Hepatic stellate cell (primary cell): ENCODE measurements around the gene BTBD9.

ENCODE experiments used
- DNase-seq: peaks from one replicate; pipeline ENCODE4 v3.0.0; 2011; ENCODE audit warnings: low spot score

Gene BTBD9

DNA sequence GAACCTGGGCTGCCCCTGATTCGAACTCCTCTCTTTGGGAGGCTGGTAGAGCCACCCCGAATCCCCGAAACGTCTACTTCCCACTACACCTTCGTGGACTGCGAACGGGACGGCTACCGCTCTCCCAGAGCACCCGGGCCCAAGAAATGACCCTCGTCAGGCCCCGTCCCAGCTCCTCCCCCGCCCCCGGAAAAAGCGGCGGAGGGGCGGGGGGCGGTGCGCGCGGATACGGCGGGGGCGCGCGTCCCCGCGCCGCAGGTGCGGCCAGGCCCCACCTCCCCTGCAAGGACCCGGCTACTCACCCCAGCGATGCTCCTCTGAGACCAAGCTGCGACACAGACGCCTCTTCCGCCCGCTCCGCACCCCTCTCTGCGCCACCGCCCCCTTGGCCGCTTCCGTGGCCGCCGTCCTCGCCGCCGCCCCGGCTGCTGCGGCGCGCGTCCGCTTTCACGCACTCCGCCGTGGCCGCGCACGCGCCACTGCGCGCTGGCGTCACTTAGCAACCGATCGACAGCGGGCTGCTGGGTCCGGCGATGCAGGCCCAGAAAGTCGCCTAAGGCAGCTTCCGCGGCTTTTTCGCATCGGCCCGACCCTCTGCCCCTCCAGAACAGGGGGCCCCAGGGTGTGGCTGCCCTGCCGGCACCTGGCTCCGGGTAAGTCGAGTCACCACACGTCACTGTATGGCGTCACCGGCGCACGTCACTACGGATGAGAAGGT is at the start of gene BTBD9:
Gene BTBD9, minus strand, starts transcription at position 432 of the 718 bp plus-strand sequence.
- peak; percentile 82 for DNase-seq

DNA sequence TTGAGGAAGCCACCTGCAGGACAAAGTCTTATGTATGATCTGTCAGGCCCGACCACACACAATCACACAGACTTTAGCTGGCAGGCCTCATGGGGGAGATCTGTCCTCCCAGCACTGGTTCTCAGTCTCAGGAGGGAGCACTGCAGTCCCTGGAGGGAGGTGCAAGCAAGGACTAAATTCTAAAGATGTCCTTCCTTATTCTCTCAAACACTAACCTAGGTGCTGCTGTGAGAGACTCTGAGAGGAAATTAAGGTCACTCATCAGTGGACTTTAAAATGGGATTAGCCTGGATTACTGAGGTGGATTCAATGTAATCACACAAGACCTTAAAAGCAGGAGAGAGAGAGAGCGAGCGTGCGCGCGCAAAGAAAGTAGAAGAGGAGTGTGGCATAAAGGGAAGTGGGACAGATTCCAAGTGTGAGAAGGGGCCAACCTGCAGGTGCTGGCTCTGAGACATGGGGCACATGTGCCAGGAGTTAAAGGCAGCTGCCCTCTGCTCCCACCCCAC is 48.9 kb upstream of the BTBD9 start:
- DNase-seq: no peak

DNA sequence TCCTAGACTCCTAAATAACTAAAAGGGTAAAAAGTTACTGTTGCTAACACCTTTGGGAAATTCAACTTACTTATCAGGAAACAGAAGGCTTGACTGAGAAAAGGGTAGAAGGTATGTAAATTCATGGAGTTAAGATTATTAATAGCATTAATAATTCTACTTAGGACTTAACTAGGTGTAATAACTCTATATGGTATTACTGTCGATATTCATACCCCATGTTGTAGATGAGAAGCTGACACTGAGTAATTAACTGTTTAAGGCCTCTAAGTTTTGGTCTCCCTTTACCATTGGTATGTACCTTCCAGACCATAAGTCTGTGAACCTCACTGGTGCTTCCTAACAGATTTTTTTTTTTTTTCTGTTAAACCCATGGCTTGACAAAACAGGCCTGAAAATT is 47.8 kb upstream of the BTBD9 start:
- DNase-seq: no peak

DNA sequence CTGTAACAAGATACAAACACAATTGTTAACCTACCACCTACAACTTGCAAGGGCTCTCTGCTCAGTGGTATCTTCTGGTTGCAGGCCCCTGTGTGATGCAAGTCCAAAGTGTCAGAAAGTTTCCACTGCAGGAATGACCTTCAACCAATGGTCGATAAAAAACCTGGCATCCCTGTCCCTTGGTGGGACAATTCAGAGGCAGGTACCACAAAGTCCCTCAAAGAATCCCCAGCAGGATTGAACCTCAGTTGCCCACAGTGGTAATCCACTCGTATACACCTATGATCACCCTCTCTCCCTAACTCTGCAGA is 47.3 kb upstream of the BTBD9 start:
- DNase-seq: no peak

DNA sequence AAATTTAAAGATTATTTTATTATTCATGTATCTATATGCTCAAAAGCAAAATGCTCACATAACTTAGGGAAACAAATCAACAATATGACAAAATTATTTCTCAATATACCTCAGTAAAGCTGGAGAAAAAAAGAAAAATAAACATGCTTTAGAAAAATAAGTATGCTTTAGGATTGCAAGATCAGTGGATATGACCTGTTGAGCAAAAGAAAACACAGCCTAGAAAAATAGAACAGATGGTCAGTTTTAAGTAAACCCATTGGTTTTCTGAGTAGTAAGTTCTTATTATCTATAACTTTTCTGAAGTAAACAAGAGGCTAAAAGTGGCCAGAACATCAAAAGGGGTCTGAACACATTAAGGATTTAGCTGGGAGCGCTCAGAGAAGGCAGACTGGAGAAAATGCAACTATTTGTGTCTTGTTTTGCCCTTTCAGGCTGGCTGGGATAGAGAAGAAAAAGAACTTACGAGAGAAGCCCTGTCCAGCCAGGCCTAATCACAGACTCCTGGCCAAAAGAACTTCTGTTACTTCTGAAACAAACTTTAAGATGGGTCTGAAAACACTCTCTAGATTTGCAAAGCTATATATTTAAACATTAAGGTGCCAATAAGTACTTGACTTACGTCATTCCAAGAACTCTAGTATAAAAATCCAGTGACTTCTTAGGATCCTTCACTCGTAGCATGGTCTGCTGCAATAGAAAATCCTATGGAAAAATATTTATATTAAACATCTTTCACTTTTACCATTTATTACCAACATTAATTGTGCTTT is 46.7 kb upstream of the BTBD9 start:
- DNase-seq: no peak

DNA sequence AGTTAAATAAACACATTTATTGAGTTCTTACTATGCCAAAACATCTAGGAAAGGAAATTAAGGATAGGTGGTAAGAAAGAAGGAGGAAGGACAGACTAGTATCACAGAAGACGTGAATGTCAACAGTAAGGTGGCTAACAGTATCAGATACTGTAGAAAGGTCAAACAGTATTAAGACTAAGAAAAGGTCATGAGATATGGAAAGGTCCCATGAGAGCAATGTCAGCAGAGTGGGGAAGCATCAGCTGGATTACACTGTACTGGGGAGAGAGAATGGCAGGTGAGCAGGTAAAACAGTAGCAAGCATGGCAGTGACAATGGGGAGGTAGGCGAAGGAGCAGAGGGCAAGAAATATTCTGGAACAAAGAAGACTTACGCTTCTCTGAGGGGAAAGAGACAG is 45.2 kb upstream of the BTBD9 start:
- DNase-seq: no peak

DNA sequence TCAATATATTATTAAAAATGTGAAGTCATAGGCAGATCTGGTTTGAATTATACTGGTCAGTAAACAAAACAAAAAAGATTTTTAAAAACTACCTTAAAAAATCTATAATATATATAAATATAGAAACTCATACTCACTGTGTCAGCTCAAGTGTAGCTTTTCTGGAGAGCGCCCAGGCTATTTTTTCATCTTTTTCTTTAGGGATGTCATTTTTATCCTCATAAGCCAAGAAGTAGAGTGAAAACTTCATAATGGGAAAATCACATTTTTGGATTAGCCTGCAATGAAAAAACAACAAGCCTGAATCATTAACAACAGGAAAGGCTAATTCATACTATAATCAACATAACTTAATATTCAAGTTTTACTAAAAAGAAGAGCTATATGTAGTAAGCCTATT is 44.5 kb upstream of the BTBD9 start:
- no peak for DNase-seq

DNA sequence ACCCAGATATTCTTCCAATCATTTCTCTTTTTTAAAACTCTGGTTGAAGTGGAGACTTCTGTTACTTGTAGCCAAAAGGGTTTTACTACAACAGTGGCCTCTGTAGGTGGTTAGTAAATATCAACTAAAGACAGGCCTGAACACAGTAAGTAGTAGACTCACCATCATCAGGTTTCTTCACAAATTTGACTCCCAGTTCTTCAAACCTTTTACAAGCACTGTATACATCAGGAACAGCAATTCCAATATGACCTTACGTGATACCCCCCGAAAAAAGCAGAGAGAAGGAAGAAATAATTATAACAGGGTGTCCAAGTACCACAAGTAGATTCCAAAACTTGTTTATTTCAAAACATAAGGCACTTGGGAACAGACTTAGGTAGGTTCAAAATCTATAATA is 42.1 kb upstream of the BTBD9 start:
- DNase-seq: no peak

DNA sequence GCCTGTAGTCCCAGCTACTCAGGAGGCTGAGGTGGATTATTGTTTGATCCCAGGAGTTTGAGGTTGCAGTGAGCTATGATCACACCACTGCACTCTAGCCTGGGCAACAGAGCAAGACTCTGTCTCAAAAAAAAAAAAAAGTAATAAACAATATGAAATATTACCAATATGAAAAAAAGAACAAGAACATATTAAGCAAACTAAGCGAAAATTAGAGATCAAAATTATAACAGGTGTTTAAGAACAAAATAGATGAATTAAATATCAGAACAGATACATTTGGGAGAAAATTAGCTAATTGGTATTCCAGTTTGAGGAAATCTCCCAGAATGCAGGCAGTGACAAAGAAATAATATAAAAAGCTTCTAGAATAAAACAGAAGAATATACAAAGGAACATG is 39.9 kb upstream of the BTBD9 start:
- no peak for DNase-seq

DNA sequence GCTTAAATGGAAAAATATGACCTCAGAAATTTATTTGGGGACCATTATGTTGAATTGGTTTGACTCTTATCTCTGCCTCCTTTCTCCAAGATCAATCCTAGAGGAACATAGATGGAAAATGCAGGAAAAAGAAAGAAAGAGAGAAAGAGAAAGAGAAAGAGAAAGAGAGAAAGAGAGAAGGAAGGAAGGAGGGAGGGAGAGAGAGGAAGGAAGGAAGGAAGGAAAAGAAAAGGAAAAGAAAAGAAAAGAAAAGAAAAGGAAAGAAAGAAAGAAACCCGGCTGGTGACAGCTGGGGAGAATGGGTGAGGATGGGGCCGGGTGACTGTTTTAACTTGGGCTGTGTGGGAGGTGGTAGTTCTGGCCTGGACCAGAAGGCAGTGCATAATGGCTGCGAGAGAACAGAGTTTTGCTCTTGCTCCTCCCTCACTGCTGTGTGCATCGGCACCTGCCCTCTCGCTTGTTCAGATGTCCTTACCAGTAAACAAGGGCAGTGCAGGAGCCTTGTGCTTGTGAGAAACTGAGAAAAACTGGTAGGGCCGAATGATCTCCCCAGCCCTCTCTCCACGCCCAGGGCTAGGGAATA is 38.5 kb upstream of the BTBD9 start:
- DNase-seq: no peak

DNA sequence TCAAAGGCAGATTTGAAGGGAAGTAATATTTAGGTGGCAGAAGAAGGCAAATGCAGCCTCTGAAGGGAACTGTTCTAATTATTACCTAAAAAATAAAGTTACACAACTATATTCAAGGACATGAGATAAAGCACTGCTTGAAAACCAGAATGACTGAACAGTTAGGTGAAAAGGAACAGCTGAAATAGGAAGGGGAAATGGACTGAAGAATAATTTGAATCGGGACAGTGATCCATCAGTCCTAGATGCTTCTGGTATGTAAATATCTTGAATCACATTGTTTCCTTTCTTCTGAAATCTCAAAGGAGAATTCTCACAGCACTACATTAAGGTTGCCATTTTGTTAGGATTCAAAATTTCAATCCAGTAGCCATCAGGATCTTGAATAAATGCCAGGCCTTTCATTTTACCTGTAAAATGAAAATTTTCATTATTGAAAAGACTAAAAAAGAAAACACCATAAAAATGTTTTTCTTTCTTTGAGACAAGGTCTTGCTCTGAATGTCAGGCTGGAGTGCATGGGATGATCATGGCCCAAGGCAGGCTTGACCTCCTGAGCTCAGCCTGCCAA is 37.3 kb upstream of the BTBD9 start:
- DNase-seq: no peak

DNA sequence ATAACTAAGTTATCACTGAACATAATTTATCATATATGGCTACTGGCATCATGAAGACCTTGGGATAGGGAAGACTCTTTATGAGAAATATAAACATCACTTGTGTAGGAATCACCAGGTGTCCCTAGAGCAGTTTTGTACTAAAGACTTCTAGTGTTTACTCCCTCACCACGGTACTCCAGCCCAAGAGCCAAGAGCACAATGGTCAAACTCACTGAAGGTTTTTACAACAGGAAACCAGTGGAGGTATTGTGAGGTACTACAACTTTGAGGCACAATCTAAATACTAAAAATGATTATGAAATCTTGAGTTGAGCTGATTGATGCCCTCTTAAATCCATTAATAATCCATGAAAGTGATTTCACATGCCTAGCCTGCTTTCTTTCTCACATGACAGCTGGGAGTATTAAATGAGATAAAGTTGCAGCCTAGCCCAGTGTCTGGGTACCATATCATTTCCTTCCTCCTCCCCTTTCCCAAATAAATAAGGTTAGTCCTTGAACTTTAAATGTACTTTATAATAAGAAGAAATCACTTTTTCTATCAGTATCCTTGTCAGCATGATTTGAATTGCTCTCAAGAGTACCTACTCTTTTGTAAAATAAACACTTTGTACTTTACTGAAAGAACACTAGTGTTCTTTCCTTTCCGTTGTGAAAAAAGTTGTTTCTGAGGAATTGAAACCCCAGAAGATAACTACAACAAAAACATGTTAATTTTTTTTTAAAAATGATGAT is 36.7 kb upstream of the BTBD9 start:
- DNase-seq: no peak

DNA sequence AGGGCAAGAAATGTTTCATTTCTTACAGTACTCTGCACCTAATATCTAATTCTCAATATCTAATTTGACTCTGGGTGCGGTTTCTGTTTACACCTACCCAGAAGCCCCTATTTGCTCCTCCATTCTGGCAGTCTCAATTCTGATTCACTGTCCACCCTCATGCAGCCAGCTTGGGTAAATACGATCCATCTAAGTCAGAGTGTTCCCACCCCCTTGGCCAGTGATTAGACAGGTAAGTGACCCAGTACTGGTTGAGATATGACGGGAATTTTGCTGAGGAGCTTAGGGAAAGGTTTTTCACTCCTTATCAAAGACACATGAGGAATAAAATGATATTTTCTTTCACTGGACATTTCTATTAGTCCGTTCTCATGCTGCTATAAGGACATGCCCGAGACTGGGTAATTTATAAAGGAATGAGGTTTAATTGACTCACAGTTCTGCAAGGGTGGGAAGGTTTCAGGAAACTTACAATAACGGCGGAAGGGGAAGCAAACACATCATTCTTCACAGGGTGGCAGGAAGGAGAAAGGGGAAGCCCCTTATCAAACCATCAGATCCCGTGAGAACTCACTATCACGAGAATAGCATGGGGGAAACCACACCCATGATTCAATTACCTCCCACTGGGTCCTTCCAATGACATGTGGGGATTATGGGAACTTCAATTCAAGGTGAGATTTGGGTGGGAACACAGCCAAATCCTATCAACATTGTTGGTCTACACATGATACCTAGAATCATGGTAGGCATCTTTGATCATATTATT is 33.9 kb upstream of the BTBD9 start:
- no peak for DNase-seq

DNA sequence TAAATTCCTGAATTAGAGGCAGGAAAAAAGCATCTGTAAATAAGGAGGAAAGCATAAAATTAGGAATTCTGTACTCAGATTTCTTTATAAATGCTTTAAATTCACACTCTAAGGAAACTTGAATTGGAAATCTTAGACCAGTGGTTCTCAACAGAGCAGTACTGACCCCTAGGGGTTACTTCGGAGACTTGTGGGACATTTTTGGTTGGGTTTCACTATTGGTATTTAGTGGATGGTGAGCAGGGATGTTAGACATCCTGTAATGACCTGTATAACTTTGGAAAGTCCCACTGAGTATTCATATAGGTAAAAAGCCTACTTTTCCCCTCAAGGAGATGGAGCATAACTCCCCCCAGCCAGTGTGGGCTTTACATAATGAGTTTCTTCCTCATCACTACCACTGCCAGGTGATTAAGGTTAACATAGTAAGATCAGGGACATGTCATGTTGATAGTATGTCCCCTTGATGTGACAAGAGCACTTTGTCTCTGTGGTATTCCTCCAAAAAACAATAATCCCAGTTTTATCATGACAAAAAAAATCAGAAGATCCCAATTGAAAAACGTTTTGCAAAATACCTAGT is 32.2 kb upstream of the BTBD9 start:
- peak; percentile 72 for DNase-seq

DNA sequence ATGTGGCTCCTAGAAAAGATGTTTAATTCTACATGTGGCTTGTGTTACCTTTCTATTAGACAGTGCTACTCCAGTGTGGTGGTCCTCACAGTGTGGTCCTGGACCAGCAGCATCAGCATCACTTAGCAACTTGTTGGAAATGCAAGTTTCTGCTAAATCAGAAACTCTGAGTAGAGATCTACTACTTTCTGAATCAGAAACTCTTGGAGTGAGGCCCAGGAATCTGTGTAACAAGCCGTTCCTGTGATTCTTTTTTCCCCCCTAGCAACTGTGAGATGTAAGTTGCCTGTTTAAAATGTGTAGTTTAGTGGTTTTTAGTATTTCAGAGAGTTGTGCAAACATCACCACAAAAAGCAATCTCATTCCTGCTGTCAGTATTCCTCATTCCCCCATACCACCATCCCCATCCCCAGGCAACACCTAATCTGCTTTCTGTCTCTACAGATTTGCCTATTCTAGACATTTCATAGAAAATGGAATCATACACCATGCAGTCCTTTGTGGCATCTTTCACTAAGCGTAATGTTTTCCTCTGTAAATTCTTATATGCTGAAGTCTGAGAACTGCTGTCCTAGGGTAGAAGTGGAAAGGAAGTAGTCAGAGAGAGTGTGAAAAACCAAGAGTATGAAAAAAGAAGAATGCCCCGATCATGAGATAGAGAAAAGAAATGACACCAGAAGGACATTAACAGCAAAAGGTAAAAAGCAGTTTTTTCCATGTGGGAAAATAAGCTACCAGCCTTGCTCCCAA is 18.9 kb upstream of the BTBD9 start:
- no peak for DNase-seq

DNA sequence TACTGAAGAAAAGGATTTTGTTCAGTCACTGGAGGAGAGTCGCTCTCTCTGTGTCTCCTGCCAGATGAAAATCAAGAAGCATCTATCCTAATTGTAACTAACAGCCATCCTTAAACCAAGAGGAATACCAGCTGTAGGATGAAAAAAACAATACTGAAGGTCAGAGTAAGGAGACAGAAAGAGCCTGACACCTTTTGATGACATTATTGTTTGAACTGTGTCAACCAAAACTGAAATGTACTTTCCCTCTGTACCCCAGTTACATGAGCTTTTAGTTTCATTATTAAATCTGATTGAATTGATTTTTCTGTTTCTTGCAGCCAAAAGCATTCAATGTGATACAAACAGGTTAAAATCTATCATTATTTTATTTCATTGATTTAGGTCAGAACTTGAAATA is 17.2 kb upstream of the BTBD9 start:
- no peak for DNase-seq

DNA sequence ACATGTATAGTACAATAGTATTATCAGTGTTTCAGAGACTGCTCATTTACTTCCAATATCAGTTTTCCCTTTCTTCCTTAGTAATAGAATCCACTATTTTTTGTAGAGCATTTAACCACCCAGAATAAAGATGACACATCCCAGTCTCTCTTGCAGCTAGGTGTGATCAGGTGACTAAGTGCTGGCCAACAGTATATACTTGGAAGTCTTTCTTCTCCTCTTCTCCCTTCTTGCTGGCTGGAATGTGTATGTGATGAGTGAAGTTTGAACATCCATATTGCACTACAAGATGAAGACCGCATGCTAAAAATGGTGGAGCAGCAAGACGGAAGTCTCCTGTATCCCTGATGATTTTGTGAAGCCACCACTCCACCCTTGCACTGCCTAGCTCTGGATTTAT is 14.5 kb upstream of the BTBD9 start:
- no peak for DNase-seq

DNA sequence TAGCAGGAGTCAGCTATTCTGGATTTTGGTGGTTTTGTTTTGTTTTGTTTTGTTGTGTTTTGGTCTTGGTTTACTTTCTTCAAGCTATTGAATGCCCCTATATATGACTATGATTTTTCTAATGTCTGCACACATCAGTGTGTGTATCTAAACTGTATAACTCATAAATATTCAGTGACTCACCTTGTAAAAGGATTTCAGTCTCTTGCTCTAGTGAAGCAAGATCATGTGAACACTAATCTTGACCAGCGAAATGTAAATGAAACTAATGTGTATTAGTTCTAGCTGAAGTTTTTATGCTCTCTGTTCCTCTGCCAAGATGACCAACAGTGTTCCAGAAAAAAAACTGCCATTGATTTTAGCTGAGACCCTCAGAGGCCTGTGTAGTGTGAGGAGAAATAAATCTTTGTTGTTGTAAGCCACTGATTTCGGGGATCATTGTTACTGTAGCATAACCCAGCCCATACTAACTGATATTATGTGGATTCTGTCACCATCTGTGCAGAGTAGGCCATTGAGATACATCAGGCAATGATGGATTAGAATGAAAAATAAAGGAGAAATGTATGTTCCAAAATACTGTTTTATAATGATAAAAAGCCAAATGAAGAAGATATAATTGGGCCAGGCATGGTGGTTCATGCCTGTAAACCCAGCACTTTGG is 11.5 kb upstream of the BTBD9 start:
- no peak for DNase-seq

DNA sequence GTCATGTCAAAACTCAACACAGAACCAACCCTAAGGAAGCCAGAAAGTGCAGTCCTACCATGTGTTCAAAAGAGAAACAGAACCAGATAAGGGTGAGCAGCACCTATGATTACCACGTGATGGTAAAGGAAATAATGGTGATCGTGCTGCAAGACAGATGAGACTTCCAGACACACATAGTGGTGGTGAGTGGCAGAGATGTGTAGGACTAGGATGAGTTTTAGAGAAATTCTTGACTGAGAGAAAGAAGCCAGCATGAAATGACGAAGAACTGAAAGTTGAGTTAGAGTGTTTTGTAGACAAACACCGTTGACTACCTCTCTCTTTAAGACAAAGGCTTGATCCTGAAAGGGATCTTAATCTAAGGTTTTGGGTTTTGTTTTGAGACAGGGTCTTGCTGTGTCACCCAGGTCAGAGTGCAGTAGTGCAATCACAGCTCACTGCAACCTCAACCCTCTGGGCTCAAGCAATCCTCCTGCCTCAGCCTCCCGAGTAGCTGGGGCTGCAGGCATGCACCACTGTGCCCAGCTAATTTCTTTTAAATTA is 10.6 kb upstream of the BTBD9 start:
- DNase-seq: no peak

DNA sequence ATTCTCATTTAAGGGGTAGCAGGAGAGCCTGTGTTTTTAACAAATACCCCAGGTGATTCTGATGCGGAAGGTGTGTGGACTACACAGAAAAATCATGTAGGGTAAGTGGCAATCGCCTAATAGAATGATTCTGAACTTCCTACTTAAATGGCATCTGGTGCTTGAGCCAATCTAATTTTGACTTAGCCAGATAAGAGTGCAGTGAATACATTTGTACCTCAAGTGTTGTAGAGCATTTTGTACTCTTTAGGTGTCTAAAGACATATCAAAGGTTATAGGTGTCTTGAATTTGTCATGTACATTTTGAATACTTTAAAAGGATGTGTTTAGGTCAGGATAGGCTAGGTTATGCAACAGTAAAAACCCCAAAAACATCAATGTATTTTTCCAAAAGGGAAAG is 10.0 kb upstream of the BTBD9 start:
- no peak for DNase-seq
